ENCODE data around the gene DENND10. TPM values are rescaled to one million over a fixed set of nuclear protein-coding genes. Genes with fewer than 3 reads are reported as not detected.

Gene DENND10
- total RNA-seq, 1 experiment from 2014 or later, result 60.6 TPM

GRCh38 chr10:119113751-119114732 is 10.1 kb downstream of the DENND10 start:
- ATAC-seq (no peak), DNase-seq (ENCODE audit: low spot score) (no peak)
- peak; percentile 97 for TF ChIP-seq GABPB1 (CRISPR knock-in tag; IDR thresholded peaks at IDR 0.05)
- no peak for TF ChIP-seq GRHL2 (CRISPR knock-in tag; IDR thresholded peaks at IDR 0.05; ENCODE audit: insufficient replicate concordance, severe bottlenecking)
- no peaks in the 10 kb centered on the region for H3K4me1 Mint-ChIP-seq
- H3K4me3 Mint-ChIP-seq, result no peak overlapping the region
- peaks cover 54% of the 10 kb centered on the region for H3K36me3 Mint-ChIP-seq
- no peaks in the 10 kb centered on the region for H3K27me3 Mint-ChIP-seq (ENCODE audit: low read depth)
- CTCF ChIA-PET, result no interaction called here
- POLR2A ChIA-PET, result interaction anchor here (0.5 kb wide), 1 partner anchor 39 kb away, joined by 4 read pairs; no protein-coding TSS in a partner anchor
- no peak overlapping the region for H3K27ac Mint-ChIP-seq
- no peaks in the 10 kb centered on the region for H3K9me3 Mint-ChIP-seq

GRCh38 chr10:119115926-119116325 is 12.0 kb downstream of the DENND10 start:
- no peak for TF ChIP-seq HMGXB4 (CRISPR knock-in tag; IDR thresholded peaks at IDR 0.05)
- no peak for TF ChIP-seq AR (CRISPR knock-in tag; IDR thresholded peaks at IDR 0.05)
- TF ChIP-seq IRF2 (CRISPR knock-in tag; IDR thresholded peaks at IDR 0.05; ENCODE audit: borderline replicate concordance, low read depth), result no peak
- no peak for TF ChIP-seq ZNF263 (CRISPR knock-in tag; IDR thresholded peaks at IDR 0.05; ENCODE audit: low read depth)
- TF ChIP-seq, protein P1, sequence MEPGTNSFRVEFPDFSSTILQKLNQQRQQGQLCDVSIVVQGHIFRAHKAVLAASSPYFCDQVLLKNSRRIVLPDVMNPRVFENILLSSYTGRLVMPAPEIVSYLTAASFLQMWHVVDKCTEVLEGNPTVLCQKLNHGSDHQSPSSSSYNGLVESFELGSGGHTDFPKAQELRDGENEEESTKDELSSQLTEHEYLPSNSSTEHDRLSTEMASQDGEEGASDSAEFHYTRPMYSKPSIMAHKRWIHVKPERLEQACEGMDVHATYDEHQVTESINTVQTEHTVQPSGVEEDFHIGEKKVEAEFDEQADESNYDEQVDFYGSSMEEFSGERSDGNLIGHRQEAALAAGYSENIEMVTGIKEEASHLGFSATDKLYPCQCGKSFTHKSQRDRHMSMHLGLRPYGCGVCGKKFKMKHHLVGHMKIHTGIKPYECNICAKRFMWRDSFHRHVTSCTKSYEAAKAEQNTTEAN (CRISPR knock-in tag; IDR thresholded peaks at IDR 0.05), result no peak
- TF ChIP-seq ZMAT4 (CRISPR knock-in tag; IDR thresholded peaks at IDR 0.05), result no peak
- H3K27ac Mint-ChIP-seq, result no peak overlapping the region
- POLR2A ChIA-PET, result no interaction called here
- H3K27me3 Mint-ChIP-seq (ENCODE audit: low read depth), result no peaks in the 10 kb centered on the region
- no peaks in the 10 kb centered on the region for H3K9me3 Mint-ChIP-seq
- no peaks in the 10 kb centered on the region for H3K4me1 Mint-ChIP-seq
- peaks cover 59% of the 10 kb centered on the region for H3K36me3 Mint-ChIP-seq
- DNase-seq (ENCODE audit: low spot score) (no peak), ATAC-seq (no peak)
- CTCF ChIA-PET, result no interaction called here
- no peak overlapping the region for H3K4me3 Mint-ChIP-seq

DNA sequence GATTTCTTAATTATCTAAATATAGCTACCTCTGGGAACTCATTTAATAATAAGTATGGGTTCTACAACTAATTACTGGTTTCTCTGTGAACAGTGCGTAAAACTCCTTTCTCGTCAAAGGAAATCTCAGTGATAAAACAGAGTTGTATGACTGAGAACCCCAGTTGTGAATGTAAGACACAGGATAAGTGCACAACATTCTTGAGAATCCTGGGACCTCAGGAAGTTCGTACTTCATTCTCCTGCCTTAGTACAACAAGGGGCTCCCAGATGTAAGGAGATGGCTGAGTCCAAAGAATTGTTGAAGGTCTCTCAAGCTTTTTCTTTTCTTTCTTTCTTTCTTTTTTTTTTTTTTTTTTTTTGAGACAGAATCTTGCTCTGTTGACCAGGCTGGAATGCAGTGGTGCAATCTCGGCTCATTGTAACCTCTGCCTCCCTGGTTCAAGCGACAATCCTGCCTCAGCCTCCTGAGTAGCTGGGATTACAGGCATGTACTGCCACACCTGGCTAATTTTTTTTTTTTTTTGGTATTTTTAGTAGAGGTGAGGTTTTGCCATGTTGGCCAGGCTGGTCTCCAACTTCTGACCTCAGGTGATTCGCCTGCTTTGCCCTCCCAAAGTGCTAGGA is 12.5 kb downstream of the DENND10 start:
- CTCF ChIA-PET, result no interaction called here
- DNase-seq (ENCODE audit: low spot score), result no peak
- peaks cover 61% of the 10 kb centered on the region for H3K36me3 Mint-ChIP-seq
- H3K27me3 Mint-ChIP-seq (ENCODE audit: low read depth), result no peaks in the 10 kb centered on the region
- no peak overlapping the region for H3K4me3 Mint-ChIP-seq
- no peak for TF ChIP-seq NR2C2 (CRISPR knock-in tag; IDR thresholded peaks at IDR 0.05)
- no peak for TF ChIP-seq E2F4 (CRISPR knock-in tag; IDR thresholded peaks at IDR 0.05; ENCODE audit: borderline replicate concordance, low read depth)
- TF ChIP-seq ESRRA (CRISPR knock-in tag; IDR thresholded peaks at IDR 0.05; ENCODE audit: borderline replicate concordance), result no peak
- no peak for TF ChIP-seq AR (CRISPR knock-in tag; IDR thresholded peaks at IDR 0.05)
- TF ChIP-seq, protein P2, sequence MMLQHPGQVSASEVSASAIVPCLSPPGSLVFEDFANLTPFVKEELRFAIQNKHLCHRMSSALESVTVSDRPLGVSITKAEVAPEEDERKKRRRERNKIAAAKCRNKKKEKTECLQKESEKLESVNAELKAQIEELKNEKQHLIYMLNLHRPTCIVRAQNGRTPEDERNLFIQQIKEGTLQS (CRISPR knock-in tag; conservative IDR thresholded peaks at IDR 0.05), result no peak
- POLR2A ChIA-PET, result no interaction called here
- H3K9me3 Mint-ChIP-seq, result no peaks in the 10 kb centered on the region
- ATAC-seq, result no peak
- no peaks in the 10 kb centered on the region for H3K4me1 Mint-ChIP-seq
- no peak overlapping the region for H3K27ac Mint-ChIP-seq
